Measurements from ENCODE around the gene UQCRC1.

UQCRC1 gene

DNA sequence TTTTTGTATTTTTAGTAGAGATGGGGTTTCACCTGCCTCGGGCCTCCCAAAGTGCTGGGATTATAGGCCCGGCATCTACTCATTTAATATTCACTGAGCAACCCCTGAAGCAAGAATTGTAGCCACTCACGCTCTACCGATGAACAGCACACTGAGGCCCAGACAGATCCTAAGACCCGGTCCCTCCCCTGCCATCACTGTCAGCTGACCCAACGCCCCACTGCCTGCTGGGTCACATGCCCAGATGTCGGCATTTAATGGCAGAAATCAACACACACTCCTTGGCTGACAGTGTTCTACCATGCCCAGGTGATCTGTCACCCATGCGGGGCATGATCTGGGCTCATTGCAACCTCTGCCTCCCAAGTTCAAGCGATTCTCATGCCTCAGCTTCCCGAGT lies 15.3 kb upstream of the UQCRC1 start:
- Histone ChIP-seq H3K36me3 (ENCODE audit: control insufficient read depth, low read length) (peaks cover 15% of the 10 kb centered on the region; the same call in 1 of the 2 replicates), H3F3A (ENCODE audit: control insufficient read depth, insufficient read depth) (no peaks in the 10 kb centered on the region)
- TF ChIP-seq, protein P1, sequence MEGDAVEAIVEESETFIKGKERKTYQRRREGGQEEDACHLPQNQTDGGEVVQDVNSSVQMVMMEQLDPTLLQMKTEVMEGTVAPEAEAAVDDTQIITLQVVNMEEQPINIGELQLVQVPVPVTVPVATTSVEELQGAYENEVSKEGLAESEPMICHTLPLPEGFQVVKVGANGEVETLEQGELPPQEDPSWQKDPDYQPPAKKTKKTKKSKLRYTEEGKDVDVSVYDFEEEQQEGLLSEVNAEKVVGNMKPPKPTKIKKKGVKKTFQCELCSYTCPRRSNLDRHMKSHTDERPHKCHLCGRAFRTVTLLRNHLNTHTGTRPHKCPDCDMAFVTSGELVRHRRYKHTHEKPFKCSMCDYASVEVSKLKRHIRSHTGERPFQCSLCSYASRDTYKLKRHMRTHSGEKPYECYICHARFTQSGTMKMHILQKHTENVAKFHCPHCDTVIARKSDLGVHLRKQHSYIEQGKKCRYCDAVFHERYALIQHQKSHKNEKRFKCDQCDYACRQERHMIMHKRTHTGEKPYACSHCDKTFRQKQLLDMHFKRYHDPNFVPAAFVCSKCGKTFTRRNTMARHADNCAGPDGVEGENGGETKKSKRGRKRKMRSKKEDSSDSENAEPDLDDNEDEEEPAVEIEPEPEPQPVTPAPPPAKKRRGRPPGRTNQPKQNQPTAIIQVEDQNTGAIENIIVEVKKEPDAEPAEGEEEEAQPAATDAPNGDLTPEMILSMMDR (IDR thresholded peaks at IDR 0.05; ENCODE audit: low read depth, low read length, poor library complexity, severe bottlenecking): no peak
- no peak for TF ChIP-seq EZH2phosphoT487 (IDR thresholded peaks at IDR 0.05; ENCODE audit: borderline replicate concordance, low read length)

DNA sequence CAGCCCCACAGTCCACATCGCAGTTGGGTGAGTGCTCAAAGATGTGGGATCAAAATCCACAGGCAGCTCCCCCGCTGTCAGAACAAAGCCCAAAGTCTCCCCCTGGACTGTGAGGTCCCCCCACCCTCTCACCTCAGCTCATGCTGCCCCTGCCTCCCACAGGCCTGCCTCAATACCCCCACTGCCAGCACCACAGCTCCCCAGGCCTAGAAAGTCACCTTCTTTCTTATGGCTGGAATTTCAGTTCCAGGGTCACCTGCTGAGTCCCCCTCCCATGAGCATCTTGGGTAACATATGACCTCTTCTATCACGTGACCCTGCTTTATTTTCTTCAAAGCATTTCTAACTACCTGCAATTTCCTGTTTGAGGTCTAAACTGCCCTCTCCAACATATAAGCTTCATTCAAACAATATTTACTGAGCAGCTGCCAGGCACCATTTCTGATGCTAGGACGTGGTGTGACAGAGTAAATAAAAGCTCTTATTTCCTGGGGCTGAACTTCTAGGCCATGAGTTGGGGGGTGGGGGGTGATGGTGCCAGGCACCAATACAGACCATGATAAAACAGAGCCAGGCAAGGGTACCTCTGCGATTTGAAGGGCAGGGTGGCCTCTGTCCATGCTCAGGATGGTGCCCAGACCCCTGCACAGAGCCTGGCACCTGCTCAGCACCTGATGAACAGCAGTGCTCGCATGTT lies 14.6 kb upstream of the UQCRC1 start:
- Histone ChIP-seq H3K27ac (ENCODE audit: low read depth, low read length) (no peak overlapping the region), H4K20me1 (ENCODE audit: control insufficient read depth, insufficient read depth, low read depth, low read length) (no peaks in the 10 kb centered on the region), H3K9me3 (ENCODE audit: control insufficient read depth, insufficient read depth, low read length) (no peaks in the 10 kb centered on the region), H3K4me1 (ENCODE audit: control insufficient read depth, low read length) (peaks cover 7% of the 10 kb centered on the region), H3K27me3 (ENCODE audit: control insufficient read depth, low read length) (no peaks in the 10 kb centered on the region), H3K79me2 (ENCODE audit: control insufficient read depth, low read length) (no peaks in the 10 kb centered on the region), H3K4me2 (ENCODE audit: low read length) (no peak overlapping the region), H3K36me3 (ENCODE audit: control insufficient read depth, low read length) (peaks cover 15% of the 10 kb centered on the region; the same call in 1 of the 2 replicates), H3F3A (ENCODE audit: control insufficient read depth, insufficient read depth) (no peaks in the 10 kb centered on the region), H3K4me3 (ENCODE audit: low read length) (no peak overlapping the region), H3K9me2 (replicated peaks; ENCODE audit: control insufficient read depth, low read length) (no peaks in the 10 kb centered on the region)
- TF ChIP-seq, protein P1 (IDR thresholded peaks at IDR 0.05; ENCODE audit: low read depth, low read length, poor library complexity, severe bottlenecking): no peak
- TF ChIP-seq EZH2phosphoT487 (IDR thresholded peaks at IDR 0.05; ENCODE audit: borderline replicate concordance, low read length): no peak

More for the DNA sequence above, 15.3 kb upstream of the UQCRC1 start:
- Histone ChIP-seq H3K79me2 (ENCODE audit: control insufficient read depth, low read length) (no peaks in the 10 kb centered on the region), H3K4me2 (ENCODE audit: low read length) (no peak overlapping the region), H3K4me3 (ENCODE audit: low read length) (no peak overlapping the region), H3K9me3 (ENCODE audit: control insufficient read depth, insufficient read depth, low read length) (no peaks in the 10 kb centered on the region), H4K20me1 (ENCODE audit: control insufficient read depth, insufficient read depth, low read depth, low read length) (no peaks in the 10 kb centered on the region), H3K4me1 (ENCODE audit: control insufficient read depth, low read length) (peaks cover 7% of the 10 kb centered on the region), H3K27ac (ENCODE audit: low read depth, low read length) (no peak overlapping the region), H3K9me2 (replicated peaks; ENCODE audit: control insufficient read depth, low read length) (no peaks in the 10 kb centered on the region), H3K27me3 (ENCODE audit: control insufficient read depth, low read length) (no peaks in the 10 kb centered on the region)

DNA sequence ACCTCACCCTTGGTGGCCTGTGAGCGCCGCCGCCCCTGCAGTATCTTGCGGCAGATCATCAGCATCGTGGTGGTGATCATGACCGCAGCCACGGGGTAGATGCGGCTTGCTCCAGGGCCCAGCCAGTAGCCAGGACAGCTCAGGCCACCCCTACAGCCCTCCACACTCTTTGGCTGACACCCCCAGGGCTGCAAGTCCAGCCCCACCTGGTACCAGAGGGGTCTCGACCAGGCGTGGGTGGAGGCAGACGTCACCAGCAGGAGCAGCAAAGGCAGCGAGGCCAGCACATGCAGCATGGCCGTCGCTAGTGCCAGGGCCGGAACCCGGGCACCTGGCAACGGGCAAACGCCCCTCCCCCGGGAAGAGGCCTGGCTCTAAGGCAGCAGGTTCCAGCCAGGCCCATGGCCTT lies 12.0 kb upstream of the UQCRC1 start, which contains the start of gene TMEM89:
TSS of gene TMEM89 (minus strand) at position 309 of the 409 bp plus-strand sequence. CDS start at position 296, 13 bp downstream.
- Histone ChIP-seq H3K9me3 (ENCODE audit: control insufficient read depth, insufficient read depth, low read length) (peaks cover 16% of the 10 kb centered on the region), H3K27me3 (ENCODE audit: control insufficient read depth, low read length) (no peaks in the 10 kb centered on the region), H4K20me1 (ENCODE audit: control insufficient read depth, insufficient read depth, low read depth, low read length) (no peaks in the 10 kb centered on the region), H3K36me3 (ENCODE audit: control insufficient read depth, low read length) (peaks cover 5% of the 10 kb centered on the region; the same call in 1 of the 2 replicates), H3F3A (ENCODE audit: control insufficient read depth, insufficient read depth) (no peaks in the 10 kb centered on the region), H3K79me2 (ENCODE audit: control insufficient read depth, low read length) (no peaks in the 10 kb centered on the region), H3K4me3 (ENCODE audit: low read length) (no peak within 1 kb of the TSS), H3K27ac (ENCODE audit: low read depth, low read length) (no peak within 1 kb of the TSS), H3K4me1 (ENCODE audit: control insufficient read depth, low read length) (peaks cover 7% of the 10 kb centered on the region), H3K9me2 (replicated peaks; ENCODE audit: control insufficient read depth, low read length) (no peaks in the 10 kb centered on the region), H3K4me2 (ENCODE audit: low read length) (no peak within 1 kb of the TSS)
- TF ChIP-seq EZH2phosphoT487 (IDR thresholded peaks at IDR 0.05; ENCODE audit: borderline replicate concordance, low read length): no peak
- TF ChIP-seq, protein P1 (IDR thresholded peaks at IDR 0.05; ENCODE audit: low read depth, low read length, poor library complexity, severe bottlenecking): no peak
